Astrocyte (in vitro differentiated cells and primary cell): ENCODE results near the gene PDE6H. TPM values are rescaled to one million over a fixed set of nuclear protein-coding genes. Genes with fewer than 3 reads are reported as not detected.

Experiments
- DNase-seq: peaks from one replicate; pipeline ENCODE4 v3.0.0-alpha.2; 2010; ENCODE audit warnings: low read depth
- FAIRE-seq: peaks from 2 replicates; lab custom pipeline; 2011; peaks lifted over from hg19 to GRCh38; lab: Jason Lieb, UNC
- H2AFZ ChIP-seq: 2 replicates; pipeline ENCODE4 v1.6.0; 2012; ENCODE audit warnings: low read depth, low read length, inconsistent platforms
- H3K27ac ChIP-seq: 2 replicates; pipeline ENCODE4 v1.5.1; 2011; ENCODE audit warnings: low read depth, low read length, inconsistent platforms
- H3K27me3 ChIP-seq: 2 replicates; pipeline ENCODE4 v1.6.0; 2011; ENCODE audit warnings: low read length, inconsistent platforms; ENCODE audit not compliant: insufficient read depth
- H3K36me3 ChIP-seq: 2 replicates; pipeline ENCODE4 v1.5.1; 2011; ENCODE audit warnings: low read length, inconsistent platforms; ENCODE audit not compliant: insufficient read depth
- H3K4me1 ChIP-seq: 2 replicates; pipeline ENCODE4 v1.5.1; 2011; ENCODE audit warnings: low read length, inconsistent platforms; ENCODE audit not compliant: insufficient read depth
- H3K4me2 ChIP-seq: 2 replicates; pipeline ENCODE4 v1.6.0; 2012; ENCODE audit warnings: low read length, inconsistent platforms
- H3K4me3 ChIP-seq: 2 replicates; pipeline ENCODE4 v1.5.1; 2011; ENCODE audit warnings: low read depth, mild to moderate bottlenecking, low read length, inconsistent platforms; ENCODE audit not compliant: insufficient read depth
- H3K79me2 ChIP-seq: 2 replicates; pipeline ENCODE4 v1.6.0; 2012; ENCODE audit warnings: mild to moderate bottlenecking, low read length, inconsistent platforms; ENCODE audit not compliant: insufficient read depth
- H3K9ac ChIP-seq: 2 replicates; pipeline ENCODE4 v1.6.0; 2012; ENCODE audit warnings: mild to moderate bottlenecking, low read length, inconsistent platforms
- H3K9me3 ChIP-seq: 2 replicates; pipeline ENCODE4 v1.5.1; 2012; ENCODE audit warnings: low read depth, mild to moderate bottlenecking, low read length, inconsistent platforms; ENCODE audit not compliant: insufficient read depth
- H4K20me1 ChIP-seq: 2 replicates; pipeline ENCODE4 v1.6.0; 2012; ENCODE audit warnings: low read length, inconsistent platforms; ENCODE audit not compliant: insufficient read depth
- H3K27ac Mint-ChIP-seq: one replicate; pipeline ENCODE4 v1.8.0; 2021; ENCODE audit warnings: mild to moderate bottlenecking, mixed read lengths; ENCODE audit not compliant: unreplicated experiment
- H3K27me3 Mint-ChIP-seq: one replicate; pipeline ENCODE4 v1.8.0; 2021; ENCODE audit warnings: low read depth, mixed read lengths; ENCODE audit not compliant: unreplicated experiment
- H3K36me3 Mint-ChIP-seq: one replicate; pipeline ENCODE4 v1.8.0; 2021; ENCODE audit warnings: low read depth, mixed read lengths; ENCODE audit not compliant: unreplicated experiment
- H3K4me1 Mint-ChIP-seq: one replicate; pipeline ENCODE4 v1.8.0; 2021; ENCODE audit warnings: low read depth, mixed read lengths; ENCODE audit not compliant: unreplicated experiment
- H3K4me3 Mint-ChIP-seq: one replicate; pipeline ENCODE4 v1.8.0; 2021; ENCODE audit warnings: mild to moderate bottlenecking, moderate library complexity, mixed read lengths; ENCODE audit not compliant: unreplicated experiment
- H3K9me3 Mint-ChIP-seq: one replicate; pipeline ENCODE4 v1.8.0; 2021; ENCODE audit warnings: mild to moderate bottlenecking, mixed read lengths; ENCODE audit not compliant: unreplicated experiment
- EZH2 ChIP-seq: IDR thresholded peaks from 2 replicates; pipeline ENCODE4 v1.6.1; 2012; ENCODE audit warnings: mild to moderate bottlenecking, low read length, inconsistent platforms; ENCODE audit not compliant: insufficient read depth
- total RNA-seq: library from RNA; stranded (reverse); gene quantifications from 2 replicates; pipeline ENCODE4 v1.2.1, GENCODE V29; 2021
- TF ChIP-seq, protein P1 (sequence below): IDR thresholded peaks from 2 replicates; pipeline ENCODE4 v1.5.1; 2011; ENCODE audit warnings: low read depth, mild to moderate bottlenecking, inconsistent platforms, low read length, moderate library complexity; ENCODE audit not compliant: insufficient read depth

Gene PDE6H
- total RNA-seq, 1 donor from 2014 or later = not detected

DNA sequence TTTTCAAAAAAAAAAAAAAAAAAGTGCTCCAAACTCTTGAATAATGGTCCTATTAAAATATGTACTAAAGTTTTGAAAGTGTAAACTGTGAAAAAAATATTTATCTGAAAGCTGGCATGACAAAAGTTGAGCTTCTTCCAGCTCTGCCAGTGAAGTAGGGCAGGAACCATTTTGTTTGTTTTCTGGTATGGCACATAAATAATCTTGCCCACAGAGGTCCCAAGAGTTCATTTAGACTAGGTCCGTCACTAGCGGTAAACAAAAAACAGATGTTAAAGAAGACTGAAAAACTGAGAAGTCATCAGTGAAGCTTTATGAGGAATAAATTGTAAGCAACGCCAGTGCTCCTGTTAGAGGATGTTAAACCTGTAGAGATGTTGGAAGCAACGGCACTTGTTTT is 41.5 kb upstream of the PDE6H start:
- no peak overlapping the region for H3K4me3 Mint-ChIP-seq
- H3K4me1 ChIP-seq = no peaks in the 10 kb centered on the region
- H4K20me1 ChIP-seq = no peaks in the 10 kb centered on the region
- no peaks in the 10 kb centered on the region for H3K9me3 Mint-ChIP-seq
- no peak overlapping the region for H3K27ac ChIP-seq
- H3K9ac ChIP-seq = no peak overlapping the region
- H3K9me3 ChIP-seq = no peaks in the 10 kb centered on the region
- H2AFZ ChIP-seq = no peak overlapping the region
- no peaks in the 10 kb centered on the region for H3K27me3 Mint-ChIP-seq
- no peak overlapping the region for H3K27ac Mint-ChIP-seq
- H3K79me2 ChIP-seq = no peaks in the 10 kb centered on the region
- no peak for DNase-seq
- no peak for FAIRE-seq
- no peaks in the 10 kb centered on the region for H3K36me3 ChIP-seq
- H3K4me1 Mint-ChIP-seq = peaks cover 6% of the 10 kb centered on the region
- no peaks in the 10 kb centered on the region for H3K36me3 Mint-ChIP-seq
- H3K27me3 ChIP-seq = no peaks in the 10 kb centered on the region
- H3K4me3 ChIP-seq = no peak overlapping the region
- H3K4me2 ChIP-seq = no peak overlapping the region
- TF ChIP-seq EZH2 = no peak
- TF ChIP-seq, protein P1, sequence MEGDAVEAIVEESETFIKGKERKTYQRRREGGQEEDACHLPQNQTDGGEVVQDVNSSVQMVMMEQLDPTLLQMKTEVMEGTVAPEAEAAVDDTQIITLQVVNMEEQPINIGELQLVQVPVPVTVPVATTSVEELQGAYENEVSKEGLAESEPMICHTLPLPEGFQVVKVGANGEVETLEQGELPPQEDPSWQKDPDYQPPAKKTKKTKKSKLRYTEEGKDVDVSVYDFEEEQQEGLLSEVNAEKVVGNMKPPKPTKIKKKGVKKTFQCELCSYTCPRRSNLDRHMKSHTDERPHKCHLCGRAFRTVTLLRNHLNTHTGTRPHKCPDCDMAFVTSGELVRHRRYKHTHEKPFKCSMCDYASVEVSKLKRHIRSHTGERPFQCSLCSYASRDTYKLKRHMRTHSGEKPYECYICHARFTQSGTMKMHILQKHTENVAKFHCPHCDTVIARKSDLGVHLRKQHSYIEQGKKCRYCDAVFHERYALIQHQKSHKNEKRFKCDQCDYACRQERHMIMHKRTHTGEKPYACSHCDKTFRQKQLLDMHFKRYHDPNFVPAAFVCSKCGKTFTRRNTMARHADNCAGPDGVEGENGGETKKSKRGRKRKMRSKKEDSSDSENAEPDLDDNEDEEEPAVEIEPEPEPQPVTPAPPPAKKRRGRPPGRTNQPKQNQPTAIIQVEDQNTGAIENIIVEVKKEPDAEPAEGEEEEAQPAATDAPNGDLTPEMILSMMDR = no peak

DNA sequence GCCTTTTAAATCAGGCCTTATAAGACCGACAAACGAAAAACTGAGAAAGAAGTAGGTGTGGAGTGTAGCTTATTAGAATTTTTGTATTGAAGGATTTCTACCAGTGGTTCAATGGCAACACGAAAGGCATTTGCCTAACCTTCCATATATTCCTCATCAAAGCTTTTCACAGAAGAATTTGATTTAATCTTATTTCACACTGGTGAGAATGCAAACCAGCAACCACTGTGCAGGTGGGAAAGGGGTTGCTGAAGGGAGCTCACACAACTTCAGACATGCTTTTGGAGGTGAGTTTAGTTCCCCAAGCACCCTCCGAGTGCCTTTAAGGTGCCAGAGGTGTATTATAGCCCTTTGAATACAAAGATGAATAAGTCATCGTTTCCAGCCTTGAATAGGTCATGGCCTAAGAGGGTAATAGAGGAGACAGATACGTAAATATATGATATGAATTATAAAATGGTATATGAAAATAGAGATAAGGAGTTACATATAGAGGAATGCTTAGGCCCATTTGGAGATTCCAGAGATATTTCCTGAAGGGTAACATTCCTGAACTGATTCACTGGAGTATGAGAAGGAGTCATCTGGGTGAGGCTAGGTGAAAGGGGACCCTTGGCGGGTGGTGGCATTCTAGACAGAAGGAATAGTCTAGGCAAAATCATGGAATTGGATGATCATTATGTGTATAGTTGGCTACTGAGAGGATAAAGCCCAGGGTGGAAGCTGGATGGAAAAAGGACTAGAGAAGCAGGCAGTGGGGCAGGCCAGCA is 40.9 kb upstream of the PDE6H start:
- H3K4me3 Mint-ChIP-seq = no peak overlapping the region
- H3K27me3 Mint-ChIP-seq = no peaks in the 10 kb centered on the region
- Histone ChIP-seq H3K9ac (no peak overlapping the region), H3K4me3 (no peak overlapping the region), H3K9me3 (no peaks in the 10 kb centered on the region), H3K79me2 (no peaks in the 10 kb centered on the region), H2AFZ (no peak overlapping the region), H3K4me2 (no peak overlapping the region), H3K27ac (no peak overlapping the region), H3K27me3 (no peaks in the 10 kb centered on the region), H4K20me1 (no peaks in the 10 kb centered on the region), H3K4me1 (no peaks in the 10 kb centered on the region), H3K36me3 (no peaks in the 10 kb centered on the region)
- no peak for DNase-seq
- no peak overlapping the region for H3K27ac Mint-ChIP-seq
- H3K4me1 Mint-ChIP-seq = peaks cover 6% of the 10 kb centered on the region
- no peaks in the 10 kb centered on the region for H3K36me3 Mint-ChIP-seq
- TF ChIP-seq, protein P1 = no peak
- TF ChIP-seq EZH2 = no peak
- FAIRE-seq = no peak
- no peaks in the 10 kb centered on the region for H3K9me3 Mint-ChIP-seq

DNA sequence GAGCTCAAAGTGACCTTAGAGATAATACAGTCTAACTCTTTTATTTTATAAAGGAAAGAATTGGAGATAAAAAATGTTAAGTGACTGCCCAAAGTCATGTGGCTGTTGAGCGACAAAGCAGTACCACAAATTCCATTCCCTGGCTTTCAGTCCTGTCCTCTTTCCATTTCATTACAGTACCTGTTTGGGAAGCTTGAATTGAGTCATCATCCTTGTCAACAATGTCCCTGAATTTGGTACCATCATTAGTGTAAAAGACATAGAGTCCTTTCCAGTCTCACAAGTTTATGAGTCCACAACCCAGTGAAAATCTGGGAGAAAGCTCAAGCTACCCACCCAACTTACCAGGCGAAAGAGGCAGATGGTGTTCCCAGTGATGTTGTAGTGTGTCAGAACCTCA is 38.3 kb upstream of the PDE6H start:
- TF ChIP-seq, protein P1 = no peak
- TF ChIP-seq EZH2 = no peak
- Mint-ChIP-seq H3K27me3 (no peaks in the 10 kb centered on the region), H3K9me3 (peaks cover 3% of the 10 kb centered on the region), H3K27ac (no peak overlapping the region), H3K36me3 (peaks cover 2% of the 10 kb centered on the region), H3K4me3 (no peak overlapping the region), H3K4me1 (peaks cover 6% of the 10 kb centered on the region)
- Histone ChIP-seq H3K4me3 (no peak overlapping the region), H3K27me3 (no peaks in the 10 kb centered on the region), H3K36me3 (no peaks in the 10 kb centered on the region), H3K27ac (no peak overlapping the region), H2AFZ (no peak overlapping the region), H3K4me1 (no peaks in the 10 kb centered on the region), H3K9ac (no peak overlapping the region), H3K9me3 (no peaks in the 10 kb centered on the region), H3K4me2 (no peak overlapping the region), H3K79me2 (no peaks in the 10 kb centered on the region), H4K20me1 (no peaks in the 10 kb centered on the region)
- FAIRE-seq (no peak), DNase-seq (no peak)
